Fibroblast of skin of right biceps (primary cell): Measurements from ENCODE around the gene PBLD.

Experiments used
- DNase-seq: peaks from one replicate; pipeline ENCODE4 v3.0.0-alpha.2; 2013

The PBLD gene

DNA sequence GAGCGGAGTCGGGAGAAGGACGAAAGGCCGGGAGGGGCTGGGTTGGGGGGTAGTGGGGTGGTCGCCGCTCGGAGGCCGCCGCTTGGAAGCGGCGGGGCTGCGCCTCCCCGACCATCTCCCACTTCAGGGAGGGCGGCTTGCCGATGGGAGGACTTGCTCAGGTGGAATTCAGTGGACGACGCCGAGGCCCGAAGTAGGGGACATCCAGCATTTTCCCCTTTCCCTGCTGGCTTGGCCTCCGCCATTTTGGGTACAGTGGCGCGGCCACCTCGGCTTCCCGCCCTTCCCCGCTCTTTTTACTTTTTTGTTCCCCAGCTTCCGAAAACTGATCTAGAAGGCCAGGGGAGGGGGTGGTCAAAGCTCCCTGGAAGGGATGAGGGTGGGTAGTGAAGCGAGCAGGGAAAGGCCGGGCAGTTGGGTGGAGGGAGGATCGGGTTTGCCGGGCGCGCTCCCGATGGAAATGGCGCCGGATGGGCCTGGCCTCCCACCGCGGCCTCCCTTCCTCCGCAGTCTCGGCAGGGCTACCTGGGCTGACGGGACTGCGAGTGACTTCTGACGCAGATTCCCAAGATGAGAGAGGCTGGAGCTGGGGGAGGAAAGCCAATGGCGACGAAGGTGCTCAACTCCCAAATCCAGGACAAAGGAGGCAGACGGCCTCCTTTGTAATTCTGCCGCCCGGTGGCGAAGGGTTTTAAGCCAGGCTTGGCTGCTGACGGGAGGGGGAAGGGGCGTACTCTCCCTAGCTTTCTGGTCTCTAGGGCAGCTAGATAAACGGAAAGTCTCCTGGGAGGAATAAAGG lies at the start of gene PBLD:
Gene PBLD, minus strand, starts transcription at position 670 of the 799 bp plus-strand sequence. CDS start 26,084 bp downstream, outside the sequence.
- peak; percentile 87 for DNase-seq

DNA sequence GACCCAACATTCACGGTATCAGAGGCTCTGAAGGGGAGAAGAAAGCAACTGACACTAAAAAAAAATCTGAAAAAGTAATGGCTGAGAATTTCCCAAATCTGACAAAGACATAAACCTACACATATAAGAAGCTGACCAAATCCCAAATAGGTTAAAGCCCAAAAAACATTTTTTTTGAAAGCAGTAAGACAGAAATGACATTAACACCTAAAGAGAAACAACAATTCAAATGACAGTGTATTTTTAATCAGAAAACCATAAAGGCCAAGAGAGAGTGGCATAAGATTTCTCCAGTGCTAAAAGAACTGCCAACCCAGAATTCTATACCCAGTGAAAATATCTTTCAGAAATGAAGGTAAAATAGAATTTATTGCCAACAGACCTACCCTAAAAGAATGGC lies 38.9 kb upstream of the PBLD start:
- DNase-seq = no peak

DNA sequence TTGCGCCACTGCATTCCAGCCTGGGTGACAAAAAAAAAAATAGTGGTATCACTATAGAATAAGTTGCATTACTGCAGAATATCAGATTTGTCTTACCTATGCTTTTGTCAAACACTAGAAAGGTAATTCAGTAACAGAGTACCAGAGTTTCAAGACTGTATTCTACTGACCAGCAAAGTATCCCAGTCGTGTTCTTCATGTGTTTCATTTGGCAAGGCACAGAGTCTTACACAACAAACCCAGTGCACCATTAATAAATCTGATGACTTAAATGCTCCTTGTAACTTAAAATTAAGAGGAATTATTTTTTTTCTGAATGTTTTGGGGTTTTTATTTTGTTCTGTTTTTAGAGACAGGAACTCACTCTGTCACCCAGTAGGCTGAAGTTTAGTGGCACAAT lies 34.4 kb upstream of the PBLD start:
- no peak for DNase-seq

DNA sequence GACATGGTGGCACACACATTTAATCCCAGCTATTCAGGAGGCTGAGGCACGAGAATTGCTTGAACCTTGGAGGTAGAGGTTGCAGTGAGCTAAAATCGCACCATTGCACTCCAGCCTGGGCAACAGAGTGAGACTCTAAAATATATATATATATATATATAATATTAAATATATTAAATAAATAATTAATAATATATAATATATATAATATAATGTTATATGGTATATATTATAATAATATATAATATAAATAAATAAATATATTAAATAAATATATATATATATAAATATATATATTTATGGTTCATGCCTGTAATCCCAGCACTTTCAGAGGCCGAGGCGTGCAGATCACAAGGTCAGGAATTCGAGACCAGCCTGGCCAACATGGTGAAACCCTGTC lies 33.9 kb upstream of the PBLD start:
- no peak for DNase-seq

DNA sequence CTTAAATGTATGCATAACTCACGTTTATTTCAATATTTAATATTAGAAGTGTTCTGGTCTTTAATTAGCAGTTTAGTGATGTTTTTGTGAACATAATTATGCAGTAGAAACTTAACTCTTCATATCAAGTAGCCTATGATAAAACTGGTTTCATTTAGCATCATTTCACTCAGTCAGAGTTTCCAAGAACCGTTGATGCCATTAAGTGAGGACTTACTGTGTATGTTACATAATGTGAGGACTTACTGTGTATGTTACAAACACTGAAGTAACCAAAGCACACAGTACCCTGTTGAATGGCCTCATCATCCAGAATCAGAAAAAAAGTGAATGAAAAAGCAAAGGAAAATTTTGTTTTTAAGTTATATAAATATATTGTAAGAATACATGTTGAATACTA lies 32.9 kb upstream of the PBLD start:
- no peak for DNase-seq

DNA sequence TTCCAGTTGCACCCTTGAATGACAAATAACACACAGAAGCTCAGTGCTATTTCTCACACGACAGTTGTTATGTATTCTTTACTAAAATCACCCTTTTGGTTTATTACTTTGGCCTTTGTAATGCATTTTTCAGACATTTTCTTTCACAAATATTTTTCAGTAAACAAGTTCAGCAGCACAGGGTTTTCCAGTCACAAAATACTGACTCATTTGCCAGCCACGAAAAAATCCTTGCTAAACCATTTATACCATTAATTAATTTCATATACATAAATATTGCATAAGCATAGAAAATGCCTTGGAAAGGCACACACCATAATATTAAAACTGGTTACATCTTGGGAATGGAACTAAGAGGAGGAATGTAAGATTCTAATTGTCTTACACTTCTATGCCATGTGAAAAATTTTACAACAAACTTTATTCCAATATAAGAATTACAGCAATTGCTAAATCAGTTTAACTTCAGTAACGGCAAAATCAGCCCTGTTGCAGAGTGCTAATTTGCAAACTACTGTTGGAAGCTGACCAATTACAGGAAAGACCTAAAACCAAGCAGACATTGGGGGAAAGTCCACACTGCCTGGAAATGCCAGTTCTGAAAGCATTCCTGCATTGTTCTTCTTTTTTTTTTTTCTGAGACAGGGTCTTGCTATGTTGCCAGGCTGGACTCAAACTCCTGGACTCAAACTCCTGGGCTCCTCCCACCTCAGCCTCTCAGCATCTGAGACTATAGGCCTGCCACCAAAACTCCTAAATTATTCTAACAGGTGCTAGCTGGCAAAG lies 31.6 kb upstream of the PBLD start:
- DNase-seq = peak; percentile 7

DNA sequence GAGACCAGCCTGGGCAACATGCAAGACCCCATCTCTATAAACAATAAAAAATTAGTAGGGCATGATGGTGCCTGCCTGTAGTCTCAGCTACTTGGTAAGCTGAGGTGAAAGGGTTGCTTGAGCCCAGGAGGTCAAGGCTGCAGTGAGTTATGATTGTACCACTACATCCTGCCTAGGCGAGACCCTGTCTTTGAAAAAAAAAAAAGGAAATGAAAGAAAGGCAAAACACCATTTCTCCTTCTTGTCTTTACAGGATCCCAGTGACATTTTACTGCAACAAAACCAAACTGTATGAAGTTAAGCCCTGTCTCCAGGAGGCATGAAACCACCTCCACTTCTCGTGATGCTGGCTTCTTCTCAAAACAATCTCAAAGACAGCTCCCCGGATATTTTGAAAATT lies 29.9 kb upstream of the PBLD start:
- DNase-seq = no peak

DNA sequence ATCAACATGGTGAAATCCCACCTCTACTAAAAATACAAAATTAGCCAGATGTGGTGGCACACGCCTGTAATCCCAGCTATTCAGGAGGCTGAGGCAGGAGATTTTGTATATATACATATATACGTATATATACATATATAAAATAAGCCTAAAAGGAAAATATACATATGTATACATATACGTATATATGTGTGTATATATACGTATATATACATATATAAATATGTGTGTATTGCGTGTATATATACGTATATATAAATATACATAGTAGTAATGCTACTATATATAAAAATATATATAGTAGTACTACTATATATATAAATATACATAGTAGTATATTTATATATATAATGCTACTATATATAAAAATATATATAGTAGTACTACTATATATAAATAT lies 26.5 kb upstream of the PBLD start:
- no peak for DNase-seq

DNA sequence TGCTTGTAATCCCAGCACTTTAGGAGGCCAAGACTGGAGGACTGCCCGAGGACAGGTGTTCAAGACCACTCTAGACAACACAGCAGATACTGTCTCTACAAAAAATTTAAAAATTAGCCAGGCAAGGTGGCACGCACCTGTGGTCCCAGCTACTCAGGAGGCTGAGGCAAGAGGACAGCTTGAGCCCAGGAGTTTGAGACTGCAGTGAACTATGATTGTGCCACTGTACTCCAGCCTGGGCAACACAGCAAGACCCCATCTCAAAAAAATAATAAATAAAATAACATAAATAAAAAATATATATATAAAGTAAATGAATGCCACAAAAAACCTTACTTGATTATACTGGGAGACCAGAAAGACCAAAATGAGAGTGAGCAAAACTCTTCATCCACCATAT lies 20.8 kb upstream of the PBLD start:
- no peak for DNase-seq

DNA sequence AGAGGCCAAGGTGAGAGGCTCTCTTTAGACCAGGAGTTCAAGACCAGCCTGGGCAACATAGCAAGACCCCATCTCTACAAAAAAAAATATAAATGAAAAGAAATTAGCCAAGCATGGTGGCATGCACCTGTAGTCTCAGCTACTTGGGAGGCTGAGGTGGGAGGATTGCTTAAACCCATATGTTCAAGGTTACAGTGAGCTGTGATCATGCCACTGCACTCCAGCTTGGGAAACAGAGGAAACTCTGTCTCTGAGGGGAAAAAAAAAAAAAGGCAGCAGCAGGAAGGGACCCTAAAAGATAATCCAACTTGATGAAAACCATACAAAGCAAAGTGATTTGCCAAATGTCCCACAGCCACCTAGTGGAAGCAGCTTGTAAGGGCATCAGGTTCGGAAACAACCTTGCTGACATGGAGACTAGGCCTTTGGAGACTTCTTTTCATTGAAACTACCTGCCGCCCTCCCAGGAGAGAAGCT lies 15.6 kb upstream of the PBLD start:
- DNase-seq = peak; percentile 50

DNA sequence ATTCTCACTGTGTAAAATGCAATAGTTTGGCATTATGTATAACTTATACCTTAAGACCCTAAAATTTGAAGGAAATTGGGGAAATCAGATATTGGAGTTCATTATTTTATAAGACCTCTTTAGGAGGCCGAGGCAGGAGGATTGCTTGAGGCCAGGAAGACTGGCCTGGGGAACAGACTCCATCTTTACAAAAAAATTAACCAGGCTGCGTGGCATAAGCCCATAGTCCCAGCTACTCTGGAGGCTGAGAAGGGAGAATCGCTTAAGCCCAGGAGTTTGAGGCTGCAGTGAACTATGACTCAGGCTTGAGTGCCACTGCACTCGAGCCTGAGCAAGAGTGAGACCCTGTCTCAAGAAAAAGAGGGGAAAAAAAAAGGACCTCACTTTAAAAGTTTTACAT lies 14.0 kb upstream of the PBLD start:
- no peak for DNase-seq

DNA sequence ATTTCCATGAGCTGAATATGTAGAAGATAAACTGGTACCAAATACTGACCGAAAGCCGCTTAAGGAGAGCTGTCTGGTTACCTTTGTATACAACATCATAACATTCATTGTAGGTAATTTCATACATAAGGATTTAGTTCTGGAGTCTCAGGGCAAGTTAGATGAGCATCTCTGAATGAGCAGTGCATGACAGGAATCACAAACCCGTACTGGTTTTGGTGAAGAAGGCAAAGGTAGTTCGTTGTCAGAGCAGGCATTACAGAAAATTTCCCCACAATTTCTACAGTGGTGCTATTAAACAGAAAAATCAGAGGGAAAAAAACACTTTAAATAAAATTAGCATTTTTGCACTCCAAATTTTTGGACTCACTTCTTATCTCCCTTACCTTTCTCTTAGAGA lies 12.9 kb upstream of the PBLD start:
- DNase-seq = no peak

DNA sequence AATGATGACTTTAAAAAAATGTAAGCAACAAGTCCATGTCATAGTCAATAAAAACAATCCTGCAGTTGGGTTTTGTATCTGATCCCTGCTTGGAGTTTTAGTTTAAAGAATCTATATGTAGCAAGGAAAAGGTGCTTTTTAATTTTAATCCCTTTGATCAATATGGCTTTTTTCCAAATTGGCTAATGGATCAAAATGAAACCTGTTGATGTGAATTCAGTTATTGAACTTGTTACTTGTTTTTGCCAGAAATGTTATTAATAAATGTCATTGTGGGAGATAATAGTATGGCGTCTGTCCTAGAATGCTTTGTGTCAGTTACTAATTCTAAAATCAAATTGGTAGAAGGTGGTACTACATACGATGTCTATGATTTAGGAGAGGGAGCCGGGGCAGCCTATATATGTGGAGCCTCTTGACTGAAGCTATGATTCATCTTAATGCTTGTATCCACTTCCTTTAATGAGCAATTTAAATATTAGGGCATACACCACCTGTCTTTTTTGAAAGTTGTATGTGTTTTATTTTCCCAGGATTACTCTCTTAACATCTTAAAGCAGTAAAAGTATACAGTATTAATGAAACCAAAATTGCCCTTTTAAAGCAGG lies 10.3 kb upstream of the PBLD start:
- no peak for DNase-seq

DNA sequence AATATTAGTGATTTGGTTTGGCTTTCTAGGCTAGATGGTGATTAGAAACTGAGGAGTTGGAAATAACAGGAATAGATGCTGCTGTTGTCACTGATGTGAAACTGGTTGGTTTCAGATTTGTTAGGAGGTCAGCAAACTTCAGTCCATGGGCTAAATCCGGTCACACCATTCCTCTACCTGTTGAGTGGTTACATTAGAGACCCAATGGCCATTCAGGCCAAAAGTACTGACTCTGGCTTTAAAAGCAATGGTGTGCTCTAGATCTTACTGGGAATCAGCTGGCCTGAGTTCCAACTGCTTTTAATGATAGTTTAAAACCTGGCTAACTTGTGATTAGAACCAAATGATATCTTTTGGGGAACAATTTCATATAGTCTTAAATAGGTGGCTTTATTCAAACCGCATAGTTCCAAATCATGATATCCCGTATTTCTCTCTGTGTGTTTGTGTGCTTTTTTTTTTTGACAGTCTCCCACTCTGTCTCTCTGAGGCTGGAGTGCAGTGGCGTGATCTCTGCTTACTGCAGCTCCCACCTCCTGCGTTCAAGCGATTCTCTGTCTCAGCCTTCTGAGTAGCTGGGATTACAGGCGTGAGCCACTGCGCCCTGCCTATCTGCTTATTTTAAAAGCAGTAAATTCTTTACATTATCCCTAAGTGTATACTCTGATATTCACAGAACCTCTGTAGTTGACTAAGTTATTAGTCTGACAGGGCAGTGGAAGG lies 7.8 kb upstream of the PBLD start:
- DNase-seq = no peak

DNA sequence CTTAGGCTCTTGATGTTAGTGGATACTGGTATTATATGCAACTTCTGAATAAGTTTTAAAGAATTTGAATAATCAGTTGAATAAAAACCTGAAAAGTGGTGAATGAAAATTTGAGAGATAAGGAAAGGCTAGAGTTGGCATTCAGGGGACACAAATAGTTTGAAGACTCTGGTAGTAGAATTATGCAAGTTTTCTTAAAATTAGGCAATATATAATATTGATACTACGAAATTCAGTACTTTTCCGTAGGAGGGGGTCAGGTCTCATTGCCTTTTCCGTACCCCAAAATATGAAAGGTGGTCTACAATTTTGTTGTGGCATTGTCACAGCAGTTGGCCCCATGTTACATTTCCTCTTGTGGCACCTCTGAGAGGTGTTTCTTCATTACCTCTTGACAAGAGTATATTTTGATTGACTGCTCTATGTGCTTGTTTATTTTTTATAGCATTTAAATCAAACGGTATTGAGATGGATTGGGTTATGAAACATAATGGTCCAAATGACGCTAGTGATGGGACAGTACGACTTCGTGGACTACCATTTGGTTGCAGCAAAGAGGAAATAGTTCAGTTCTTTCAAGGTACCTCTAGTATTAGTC lies 4.1 kb upstream of the PBLD start:
- DNase-seq = no peak

DNA sequence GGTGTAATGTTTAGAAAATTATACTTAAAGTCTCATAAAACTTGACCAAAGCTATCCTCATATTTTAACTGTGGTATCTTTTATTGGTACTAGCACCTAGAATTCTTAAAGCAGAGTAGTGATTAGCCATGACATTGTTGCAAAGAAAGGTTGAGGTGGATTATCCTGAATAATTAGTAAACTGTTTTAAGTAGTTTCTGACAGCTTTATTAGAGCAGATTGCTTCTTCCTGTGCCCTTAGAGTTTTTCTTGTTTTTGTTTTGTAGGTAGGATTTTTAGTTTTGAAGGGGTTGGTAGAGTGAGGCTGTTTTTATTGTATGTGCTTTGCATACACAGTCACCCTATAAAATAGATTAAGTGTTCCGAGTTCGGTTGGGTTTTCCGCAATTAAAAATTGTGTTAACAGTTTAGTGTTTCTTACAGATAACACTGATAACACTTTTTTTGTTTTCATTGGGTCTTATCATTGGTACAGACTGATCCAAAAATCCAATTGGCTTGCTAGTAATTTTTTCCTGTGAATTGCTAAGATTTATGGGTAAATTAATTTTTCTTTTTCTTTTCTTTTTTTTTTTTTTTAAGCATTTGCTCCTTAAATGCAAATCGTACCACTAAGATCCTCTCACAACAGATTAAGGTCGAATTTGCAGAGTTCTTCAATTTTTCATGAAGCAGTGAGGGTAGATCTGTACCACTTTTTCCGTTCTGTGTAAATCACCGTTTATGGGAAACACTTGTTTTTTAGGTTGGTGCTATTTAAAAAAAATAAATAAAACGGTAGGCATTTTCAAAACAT lies 2.1 kb upstream of the PBLD start:
- DNase-seq = no peak

DNA sequence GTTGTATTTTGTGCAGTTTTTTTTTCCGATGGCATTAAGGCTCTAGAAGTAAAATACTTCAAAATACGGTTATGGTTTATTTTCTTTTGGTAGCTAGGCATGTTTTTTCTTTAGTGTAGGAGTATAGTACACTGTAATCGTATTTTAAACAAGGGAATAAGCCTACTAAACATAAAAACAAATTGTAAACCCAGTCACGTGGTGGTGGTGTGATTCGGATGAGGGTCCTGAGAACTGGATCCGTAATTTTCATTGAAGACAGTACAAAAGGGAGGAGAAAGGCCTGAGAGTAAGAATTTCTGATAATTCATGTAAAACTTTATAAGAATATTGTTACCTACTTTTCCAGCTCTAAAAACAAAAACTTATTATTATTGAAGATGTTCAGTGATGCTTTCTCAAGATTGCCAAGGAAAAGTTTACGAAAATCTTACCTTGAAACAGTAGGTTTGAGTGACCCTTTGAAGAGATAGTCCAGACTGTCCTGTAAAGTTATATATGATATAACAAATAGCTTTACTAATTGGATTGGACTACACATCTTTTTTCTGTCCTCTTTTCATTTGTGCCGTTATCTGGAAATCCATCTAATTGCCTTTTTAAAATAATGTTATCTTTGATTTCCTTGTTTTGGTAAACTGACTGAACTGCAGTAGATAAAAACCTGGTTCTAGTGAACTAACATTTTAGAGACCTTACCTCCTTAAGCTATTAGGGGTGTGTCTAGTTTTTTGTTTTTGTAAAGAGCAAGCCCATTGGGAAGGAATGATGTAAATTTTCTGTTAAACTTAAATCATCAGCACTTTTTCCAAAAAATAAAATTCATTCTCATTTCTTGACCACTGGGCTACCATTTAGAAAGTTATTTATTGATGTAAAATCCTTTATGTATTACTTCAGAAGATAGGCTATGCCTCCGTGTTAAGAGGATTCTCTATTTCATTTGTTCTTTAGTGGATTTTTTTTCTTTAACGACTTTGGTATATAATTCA lies 1.0 kb upstream of the PBLD start:
- no peak for DNase-seq

DNA sequence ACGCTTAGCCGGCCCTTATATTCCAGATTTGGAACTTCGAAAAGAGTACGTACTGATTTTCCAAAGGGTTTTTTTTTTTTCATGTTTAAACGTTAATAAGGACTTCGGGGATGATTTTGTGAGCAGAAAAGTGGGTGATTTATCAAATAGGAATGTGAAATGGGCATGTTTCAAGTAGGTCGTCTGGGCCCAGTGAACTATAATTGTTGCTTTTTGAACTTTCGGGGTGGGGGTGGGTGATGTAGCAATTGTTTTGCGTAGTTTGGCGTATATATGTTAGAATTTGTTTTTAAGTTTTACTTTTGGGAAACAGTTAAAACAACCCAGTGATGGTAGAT lies 299 bp upstream of the PBLD start:
- no peak for DNase-seq

DNA sequence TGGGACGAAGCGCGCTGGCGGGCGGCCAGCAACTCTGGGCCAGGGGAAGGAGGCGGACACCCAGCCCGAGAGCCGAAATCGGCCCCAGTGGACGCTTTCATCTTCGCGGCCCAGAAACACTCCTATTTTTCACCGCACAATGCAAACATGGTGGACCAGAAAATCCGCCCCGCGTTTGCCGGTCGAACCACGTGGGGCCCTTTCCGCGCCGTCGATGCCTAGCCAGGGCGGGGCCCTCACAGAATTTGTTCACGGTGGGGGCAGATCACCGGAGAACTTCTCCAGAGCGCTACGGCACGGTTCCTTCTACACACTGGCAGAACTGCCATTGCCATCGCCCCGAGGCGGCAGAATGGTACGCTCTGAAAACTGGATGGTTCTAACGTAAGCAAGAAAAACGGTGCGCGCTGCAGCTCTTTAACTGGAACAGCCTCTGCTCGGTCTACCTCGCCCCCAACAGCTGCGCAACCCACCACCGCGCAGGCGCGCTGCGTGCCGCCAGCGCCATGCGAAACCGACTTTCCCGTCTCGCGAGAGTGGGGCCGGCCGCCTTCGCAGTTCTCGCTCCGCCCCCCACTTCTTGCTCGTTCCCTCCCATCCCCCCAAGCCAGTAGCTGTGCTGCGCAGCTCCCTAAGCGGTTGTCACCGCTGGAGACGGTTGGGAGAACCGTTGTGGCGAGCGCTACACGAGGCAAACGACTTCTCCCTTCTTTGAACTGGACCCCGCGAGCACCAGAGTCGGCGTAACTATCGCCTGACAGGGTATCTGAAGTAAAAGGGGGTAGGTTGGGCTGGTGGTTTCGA lies 1.1 kb downstream of the PBLD start, which contains the start of gene HNRNPH3:
Gene HNRNPH3, plus strand, starts transcription at position 610 of the 804 bp plus-strand sequence. CDS start 5,158 bp downstream, outside the sequence.
- DNase-seq = peak; percentile 98
